ENCODE measurements around the gene PIM1. TPM values are rescaled to one million over a fixed set of nuclear protein-coding genes. Genes with fewer than 3 reads are reported as not detected.

The PIM1 gene
- total and polyA plus RNA-seq, 9 of the 15 experiments (the other 6 are each of a cell fraction or from before 2014, with no cell fraction given): 19.0 to 789 (median 212) TPM

DNA sequence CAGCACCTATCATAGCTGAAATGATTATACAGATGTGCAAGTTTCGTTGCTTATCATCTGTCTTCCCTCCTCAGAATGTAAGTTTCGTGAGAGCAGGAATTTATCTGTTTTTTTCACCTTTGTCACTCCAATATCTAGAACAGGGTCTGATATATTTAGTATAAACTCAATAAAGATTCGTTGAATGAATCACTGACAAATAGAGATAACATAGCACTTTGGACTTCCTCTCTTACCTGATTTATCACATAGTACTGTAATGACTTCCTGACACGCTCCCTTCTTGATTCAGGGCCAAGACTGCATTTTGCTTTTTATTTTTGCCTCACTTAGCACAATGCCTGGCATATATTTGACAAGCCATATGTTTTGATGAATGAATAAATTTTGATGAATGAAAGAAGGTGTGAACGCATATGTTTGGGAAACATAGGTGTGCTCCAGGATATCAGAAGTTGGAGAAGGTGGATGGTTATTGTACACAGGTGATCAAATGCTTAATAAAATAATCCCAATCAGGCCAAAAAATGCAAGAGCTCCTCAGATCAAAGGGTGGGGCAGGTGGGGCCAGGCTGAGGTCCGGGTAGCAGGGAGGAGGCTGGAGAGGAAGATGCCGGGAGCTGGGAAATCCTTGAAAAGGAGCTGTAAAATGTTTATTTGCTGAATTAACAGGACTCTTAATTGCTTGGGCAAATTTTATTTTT, 33.0 kb downstream of the PIM1 start (continued):
- TF ChIP-seq, protein P1, sequence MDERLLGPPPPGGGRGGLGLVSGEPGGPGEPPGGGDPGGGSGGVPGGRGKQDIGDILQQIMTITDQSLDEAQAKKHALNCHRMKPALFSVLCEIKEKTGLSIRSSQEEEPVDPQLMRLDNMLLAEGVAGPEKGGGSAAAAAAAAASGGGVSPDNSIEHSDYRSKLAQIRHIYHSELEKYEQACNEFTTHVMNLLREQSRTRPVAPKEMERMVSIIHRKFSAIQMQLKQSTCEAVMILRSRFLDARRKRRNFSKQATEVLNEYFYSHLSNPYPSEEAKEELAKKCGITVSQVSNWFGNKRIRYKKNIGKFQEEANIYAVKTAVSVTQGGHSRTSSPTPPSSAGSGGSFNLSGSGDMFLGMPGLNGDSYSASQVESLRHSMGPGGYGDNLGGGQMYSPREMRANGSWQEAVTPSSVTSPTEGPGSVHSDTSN (CRISPR knock-in tag; IDR thresholded peaks at IDR 0.05; ENCODE audit: low read depth): no peak
- TF ChIP-seq, protein P1 (tag; conservative IDR thresholded peaks at IDR 0.05; ENCODE audit: low read depth): peak; percentile 77
- peak; percentile 89 for TF ChIP-seq SPI1 (IDR thresholded peaks at IDR 0.05; ENCODE audit: borderline replicate concordance, low read depth, low read length)
- TF ChIP-seq, protein P2, sequence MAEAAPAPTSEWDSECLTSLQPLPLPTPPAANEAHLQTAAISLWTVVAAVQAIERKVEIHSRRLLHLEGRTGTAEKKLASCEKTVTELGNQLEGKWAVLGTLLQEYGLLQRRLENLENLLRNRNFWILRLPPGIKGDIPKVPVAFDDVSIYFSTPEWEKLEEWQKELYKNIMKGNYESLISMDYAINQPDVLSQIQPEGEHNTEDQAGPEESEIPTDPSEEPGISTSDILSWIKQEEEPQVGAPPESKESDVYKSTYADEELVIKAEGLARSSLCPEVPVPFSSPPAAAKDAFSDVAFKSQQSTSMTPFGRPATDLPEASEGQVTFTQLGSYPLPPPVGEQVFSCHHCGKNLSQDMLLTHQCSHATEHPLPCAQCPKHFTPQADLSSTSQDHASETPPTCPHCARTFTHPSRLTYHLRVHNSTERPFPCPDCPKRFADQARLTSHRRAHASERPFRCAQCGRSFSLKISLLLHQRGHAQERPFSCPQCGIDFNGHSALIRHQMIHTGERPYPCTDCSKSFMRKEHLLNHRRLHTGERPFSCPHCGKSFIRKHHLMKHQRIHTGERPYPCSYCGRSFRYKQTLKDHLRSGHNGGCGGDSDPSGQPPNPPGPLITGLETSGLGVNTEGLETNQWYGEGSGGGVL (CRISPR knock-in tag; IDR thresholded peaks at IDR 0.05): no peak
- TF ChIP-seq, protein P3, sequence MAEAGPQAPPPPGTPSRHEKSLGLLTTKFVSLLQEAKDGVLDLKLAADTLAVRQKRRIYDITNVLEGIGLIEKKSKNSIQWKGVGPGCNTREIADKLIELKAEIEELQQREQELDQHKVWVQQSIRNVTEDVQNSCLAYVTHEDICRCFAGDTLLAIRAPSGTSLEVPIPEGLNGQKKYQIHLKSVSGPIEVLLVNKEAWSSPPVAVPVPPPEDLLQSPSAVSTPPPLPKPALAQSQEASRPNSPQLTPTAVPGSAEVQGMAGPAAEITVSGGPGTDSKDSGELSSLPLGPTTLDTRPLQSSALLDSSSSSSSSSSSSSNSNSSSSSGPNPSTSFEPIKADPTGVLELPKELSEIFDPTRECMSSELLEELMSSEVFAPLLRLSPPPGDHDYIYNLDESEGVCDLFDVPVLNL (CRISPR knock-in tag; IDR thresholded peaks at IDR 0.05; ENCODE audit: low read depth): no peak
- peak; percentile 17; the same call in 1 of the 2 replicates for TF ChIP-seq BHLHE40 (IDR thresholded peaks at IDR 0.05; ENCODE audit: low read length)
- no peak for TF ChIP-seq SRSF7 (optimal IDR thresholded peaks at IDR 0.05; ENCODE audit: low read depth, low read length)
- peak in 1 of 2 experiments; percentile 74; a peak in 2 of 4 replicates for TF ChIP-seq HDAC1 (IDR thresholded peaks at IDR 0.05)
- no peak for TF ChIP-seq MAFG (tag; conservative IDR thresholded peaks at IDR 0.05)
- TF ChIP-seq ZSCAN29 (IDR thresholded peaks at IDR 0.05): no peak
- no peak for TF ChIP-seq HCFC1 (IDR thresholded peaks at IDR 0.05; ENCODE audit: low read depth, low read length)
- peak in 1 of 2 experiments; percentile 63; a peak in 1 of 4 replicates for TF ChIP-seq ETV6 (IDR thresholded peaks at IDR 0.05; ENCODE audit: borderline replicate concordance in 1 of 2, low read depth in 2 of 2, low read length in 1 of 2)
- no peak for TF ChIP-seq ETV6 (CRISPR knock-in tag; IDR thresholded peaks at IDR 0.05; ENCODE audit: borderline replicate concordance)
- no peak for TF ChIP-seq HOXB6 (CRISPR knock-in tag; IDR thresholded peaks at IDR 0.05; ENCODE audit: borderline replicate concordance)
- TF ChIP-seq CHCHD3 (CRISPR knock-in tag; IDR thresholded peaks at IDR 0.05): no peak
- TF ChIP-seq SRSF3 (IDR thresholded peaks at IDR 0.05; ENCODE audit: insufficient read depth, low read length): no peak
- 0 out of 2 replicates have a peak, but pooled peaks have one; percentile 18 for TF ChIP-seq SMARCA4 (IDR thresholded peaks at IDR 0.05)
- 0 out of 2 replicates have a peak, but pooled peaks have one; percentile 13 for TF ChIP-seq GATA2 (CRISPR knock-in tag; IDR thresholded peaks at IDR 0.05)
- TF ChIP-seq CEBPG (CRISPR knock-in tag; IDR thresholded peaks at IDR 0.05): no peak
- no peak for TF ChIP-seq CEBPG (tag; conservative IDR thresholded peaks at IDR 0.05 in 1 of 2, IDR thresholded peaks at IDR 0.05 in 1 of 2)
- TF ChIP-seq ZNF121 (CRISPR knock-in tag; conservative IDR thresholded peaks at IDR 0.05): no peak
- TF ChIP-seq FOXK1 (CRISPR knock-in tag; IDR thresholded peaks at IDR 0.05; ENCODE audit: borderline replicate concordance): no peak
